ENCODE results near the gene PEX14. TPM values are rescaled to one million over a fixed set of nuclear protein-coding genes. Genes with fewer than 3 reads are reported as not detected.
"Not testable (repeated sequence)": the region's sequence is repeated elsewhere in the genome, so short reads cannot be mapped to it uniquely, and the experiment has no call there.

The PEX14 gene
- polyA plus RNA-seq, 3 donors = 9.2 to 26.6 (median 10.8) TPM

DNA sequence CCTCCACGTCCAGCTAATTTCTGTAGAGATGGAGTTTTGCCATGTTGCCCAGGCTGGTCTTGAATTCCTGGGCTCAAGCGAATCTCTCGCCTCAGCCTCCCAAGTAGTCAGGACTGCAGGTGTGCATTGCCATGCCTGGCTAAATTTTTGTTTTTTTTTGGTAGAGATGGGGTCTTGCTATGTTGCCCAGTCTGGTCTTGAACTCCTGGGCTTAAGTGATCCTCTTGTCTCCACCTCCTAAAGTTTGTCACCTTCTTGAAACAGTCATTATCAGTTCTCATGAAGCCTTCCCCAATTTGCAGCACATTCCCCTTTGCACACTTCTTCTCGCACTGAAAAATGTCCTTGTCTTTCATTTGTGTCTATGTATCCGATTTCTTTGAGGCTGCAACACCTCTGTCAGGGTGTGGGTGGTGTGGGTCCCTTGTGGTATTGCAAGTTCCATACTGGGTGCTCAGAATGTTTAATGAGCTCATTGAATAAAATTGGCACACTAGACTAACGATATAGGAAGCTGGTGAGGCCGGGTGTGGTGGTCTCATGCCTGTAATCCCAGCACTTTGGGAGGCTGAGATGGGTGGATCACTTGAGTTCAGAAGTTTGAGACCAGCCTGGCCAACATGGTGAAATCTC is 27.8 kb upstream of the PEX14 start:
- H3K27ac ChIP-seq (ENCODE audit: low read depth, low read length) = no peak overlapping the region
- 96 to 97% (median 96%) methylated on average over 7 of the region's 7 CpGs for WGBS, 3 donors

DNA sequence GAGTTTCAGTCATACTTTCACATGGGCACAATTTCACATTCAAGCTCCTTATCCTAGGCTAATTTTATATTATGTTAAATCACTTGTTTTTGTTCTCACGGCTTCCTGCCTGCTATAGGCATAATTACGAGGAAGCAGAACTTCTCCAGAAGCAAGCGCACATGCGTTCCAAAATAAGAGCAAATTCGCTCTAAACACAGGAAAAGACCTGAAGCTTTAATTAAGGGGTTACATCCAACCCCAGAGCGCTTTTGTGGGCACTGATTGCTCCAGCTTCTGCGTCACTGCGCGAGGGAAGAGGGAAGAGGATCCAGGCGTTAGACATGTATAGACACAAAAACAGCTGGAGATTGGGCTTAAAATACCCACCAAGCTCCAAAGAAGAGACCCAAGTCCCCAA is 25.0 kb upstream of the PEX14 start, which contains the start of gene CORT:
CORT (plus strand) TSS at position 281 of the 400 bp plus-strand sequence. CDS start 193 bp downstream, outside the sequence.
- no peak within 1 kb of the TSS for H3K27ac ChIP-seq (ENCODE audit: low read depth, low read length)
- WGBS, 3 donors = 73 to 84% (median 79%) methylated on average over 10 of the region's 10 CpGs

DNA sequence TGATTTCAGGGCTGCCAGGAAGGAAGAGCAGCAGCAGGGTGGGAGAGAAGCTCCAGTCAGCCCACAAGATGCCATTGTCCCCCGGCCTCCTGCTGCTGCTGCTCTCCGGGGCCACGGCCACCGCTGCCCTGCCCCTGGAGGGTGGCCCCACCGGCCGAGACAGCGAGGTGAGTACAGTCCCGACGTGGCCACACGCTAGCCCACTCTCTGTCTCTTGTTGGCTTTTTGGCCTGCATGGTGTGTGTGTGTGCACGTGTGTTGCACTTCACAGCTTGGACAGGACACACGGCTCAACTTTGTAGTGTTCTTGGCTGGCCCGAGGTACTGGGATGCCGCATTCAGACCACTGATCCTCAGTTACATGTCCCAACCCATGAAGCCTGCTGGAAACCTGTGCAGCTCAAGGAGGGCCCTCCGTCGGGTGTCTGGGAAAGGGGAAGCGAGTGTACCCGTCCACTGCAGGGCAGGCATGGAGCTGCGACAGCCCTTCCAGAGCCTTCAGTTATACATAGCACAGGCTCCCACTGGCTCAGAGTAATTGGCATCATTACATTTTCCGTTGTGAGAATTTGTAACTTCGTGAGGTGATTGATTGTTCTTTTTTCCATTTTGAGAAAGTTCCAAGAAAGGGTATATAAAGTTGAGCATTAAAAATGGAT is 24.5 kb upstream of the PEX14 start:
- 69 to 76% (median 72%) methylated on average over 21 of the region's 21 CpGs for WGBS, 3 donors
- H3K27ac ChIP-seq (ENCODE audit: low read depth, low read length) = no peak overlapping the region

DNA sequence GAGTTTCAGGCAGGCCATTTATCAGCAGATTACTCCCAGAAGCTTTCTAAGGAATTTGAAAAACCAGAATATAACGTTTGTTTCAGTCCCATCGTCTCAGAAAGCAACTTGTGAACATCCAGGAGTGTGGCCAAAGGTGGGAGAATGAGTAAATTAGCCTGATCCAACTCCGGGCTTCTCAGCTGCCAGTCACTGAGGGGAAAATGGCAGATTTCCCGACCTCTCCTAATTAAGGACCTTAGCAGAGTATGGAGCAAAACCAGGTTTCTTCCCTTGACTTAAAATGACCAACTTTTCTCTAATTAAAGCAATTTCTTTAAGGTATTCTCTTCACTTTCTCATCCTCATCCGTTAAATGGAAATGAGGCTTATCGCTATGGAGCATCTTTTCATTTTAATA is 23.9 kb upstream of the PEX14 start:
- H3K27ac ChIP-seq (ENCODE audit: low read depth, low read length) = no peak overlapping the region
- 38 to 43% (median 41%) methylated on average over 6 of the region's 6 CpGs for WGBS, 3 donors

DNA sequence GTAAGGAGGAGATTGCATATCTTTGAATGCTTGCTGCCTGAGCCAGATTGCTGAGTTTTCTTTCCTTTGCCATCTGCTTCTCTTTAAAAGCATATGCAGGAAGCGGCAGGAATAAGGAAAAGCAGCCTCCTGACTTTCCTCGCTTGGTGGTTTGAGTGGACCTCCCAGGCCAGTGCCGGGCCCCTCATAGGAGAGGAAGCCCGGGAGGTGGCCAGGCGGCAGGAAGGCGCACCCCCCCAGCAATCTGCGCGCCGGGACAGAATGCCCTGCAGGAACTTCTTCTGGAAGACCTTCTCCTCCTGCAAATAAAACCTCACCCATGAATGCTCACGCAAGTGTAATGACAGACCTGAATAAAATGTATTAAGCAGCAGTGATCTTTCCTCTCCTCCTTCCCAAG is 23.5 kb upstream of the PEX14 start:
- 7 to 33% (median 11%) methylated on average over 10 of the region's 10 CpGs for WGBS, 3 donors
- no peak overlapping the region for H3K27ac ChIP-seq (ENCODE audit: low read depth, low read length)

DNA sequence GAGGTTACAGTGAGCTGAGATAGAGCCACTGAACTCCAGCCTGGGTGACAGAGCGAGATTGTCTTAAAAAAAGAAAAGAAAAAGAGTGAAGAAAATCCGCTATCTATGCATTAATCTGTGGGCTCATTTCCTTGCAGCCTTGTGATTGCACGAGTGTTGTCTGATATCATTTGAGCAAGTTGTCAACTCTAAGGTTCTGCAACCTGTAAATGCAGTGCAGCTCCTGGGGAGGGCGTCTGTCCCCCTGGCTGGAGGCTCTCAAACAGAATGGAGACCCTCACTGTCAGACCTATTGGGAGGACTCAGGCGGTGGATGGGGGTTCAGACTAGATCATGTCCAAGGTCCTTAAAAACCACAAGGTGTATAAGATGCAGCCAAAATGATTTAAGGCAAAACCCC is 18.7 kb upstream of the PEX14 start:
- H3K27ac ChIP-seq (ENCODE audit: low read depth, low read length) = no peak overlapping the region
- WGBS, 3 donors = 88 to 93% (median 89%) methylated on average over 5 of the region's 5 CpGs

DNA sequence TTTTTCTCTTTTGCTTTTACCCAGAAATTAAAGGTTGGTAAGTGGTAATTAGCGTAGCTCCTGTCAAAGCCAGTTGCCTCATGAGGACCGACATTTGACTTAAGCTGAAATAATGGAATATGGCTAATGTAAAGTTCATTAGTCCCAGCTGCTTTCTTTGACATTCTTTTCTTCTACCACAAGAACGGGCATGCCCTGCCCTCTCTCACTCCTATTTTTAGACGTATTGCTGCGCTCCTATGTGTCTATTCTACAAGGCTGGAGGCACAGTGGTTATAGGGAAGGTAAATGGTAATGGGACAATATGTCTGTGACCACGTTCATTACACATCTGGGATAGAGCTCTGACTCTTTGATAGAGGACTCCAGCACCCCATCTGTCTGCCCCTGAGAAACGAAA is 18.1 kb upstream of the PEX14 start:
- WGBS, 3 donors = 74 to 88% (median 79%) methylated on average over 7 of the region's 7 CpGs
- H3K27ac ChIP-seq (ENCODE audit: low read depth, low read length) = no peak overlapping the region

DNA sequence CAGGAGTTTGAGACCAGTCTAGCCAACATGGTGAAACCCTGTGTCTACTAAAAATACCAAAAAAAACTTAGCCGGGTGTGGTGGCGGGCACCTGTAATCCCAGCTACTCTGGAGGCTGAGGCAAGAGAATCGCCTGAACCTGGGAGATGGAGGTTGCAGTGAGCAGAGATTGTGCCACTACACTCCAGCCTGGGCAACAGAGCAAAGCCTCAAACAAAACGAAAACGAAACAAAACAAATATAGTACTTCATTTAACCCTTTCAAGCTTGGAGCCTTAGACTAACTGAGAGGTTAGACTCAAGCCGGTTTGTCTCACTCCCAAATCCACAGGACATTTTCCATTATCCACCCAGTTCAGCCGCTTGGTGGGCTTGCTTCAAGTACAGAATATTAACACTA is 17.3 kb upstream of the PEX14 start:
- 68 to 71% (median 71%) methylated on average over 7 of the region's 7 CpGs for WGBS, 3 donors
- H3K27ac ChIP-seq (ENCODE audit: low read depth, low read length) = not testable (repeated sequence)

DNA sequence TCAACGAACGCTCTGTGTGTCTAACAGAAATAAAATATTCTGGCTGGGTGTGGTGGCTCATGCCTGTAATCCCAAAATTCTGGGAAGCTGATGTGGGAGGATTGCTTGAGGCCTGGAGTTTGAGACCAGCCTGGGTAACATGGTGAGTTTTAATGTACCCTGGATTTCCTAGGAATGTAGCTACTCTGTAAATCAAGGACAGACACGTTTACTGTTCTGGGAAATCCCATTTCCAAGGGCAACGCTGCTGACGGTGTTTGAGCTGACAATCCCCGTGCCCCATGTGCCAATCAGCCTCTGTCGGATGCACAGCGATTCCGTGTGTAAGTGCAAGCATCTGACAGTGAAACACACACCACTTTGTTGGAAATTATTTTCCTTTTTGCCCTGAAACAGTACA is 16.9 kb upstream of the PEX14 start:
- no peak overlapping the region for H3K27ac ChIP-seq (ENCODE audit: low read depth, low read length)
- 70 to 73% (median 72%) methylated on average over 9 of the region's 9 CpGs for WGBS, 3 donors

DNA sequence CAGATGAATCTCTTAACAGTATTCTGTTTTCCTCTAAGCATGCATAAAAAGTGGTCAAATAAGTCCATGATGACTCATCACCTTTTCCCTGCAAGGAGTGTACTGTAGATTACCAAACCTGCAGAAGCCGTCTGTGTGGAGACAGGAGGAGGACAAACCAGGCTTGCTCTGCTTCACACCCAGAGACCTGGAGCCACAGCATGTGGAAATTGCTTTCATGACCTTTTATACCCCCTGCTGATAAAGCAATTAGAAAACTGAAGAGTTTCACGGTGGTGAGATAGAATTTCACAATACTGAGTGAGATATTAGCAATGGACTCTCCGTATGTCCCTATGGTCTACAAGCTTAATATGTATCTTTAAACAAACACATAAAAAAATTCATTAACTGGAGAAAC is 15.6 kb upstream of the PEX14 start:
- 39 to 54% (median 40%) methylated on average over 3 of the region's 3 CpGs for WGBS, 3 donors
- H3K27ac ChIP-seq (ENCODE audit: low read depth, low read length) = no peak overlapping the region

DNA sequence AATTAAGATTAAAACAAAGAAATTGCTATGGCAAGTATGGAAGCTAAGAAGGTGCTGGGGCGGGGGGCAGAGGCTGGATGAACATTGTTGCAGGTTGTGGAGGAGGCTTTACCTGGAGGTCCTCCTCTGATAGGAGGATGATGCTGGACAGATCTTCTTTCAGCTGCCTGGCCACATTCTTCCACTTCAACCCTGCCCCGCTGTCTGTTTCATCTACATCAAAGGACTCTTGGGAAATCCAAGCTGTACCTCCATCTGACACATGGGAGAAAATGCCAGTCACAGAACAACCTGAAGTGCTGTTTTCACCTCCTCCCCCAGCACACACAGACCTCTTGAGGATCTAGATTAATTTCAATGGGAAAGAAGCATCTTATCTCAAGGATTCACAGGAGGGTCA is 7.7 kb upstream of the PEX14 start:
- 96 to 99% (median 96%) methylated on average over 2 of the region's 2 CpGs for WGBS, 3 donors
- no peak overlapping the region for H3K27ac ChIP-seq (ENCODE audit: low read depth, low read length)

DNA sequence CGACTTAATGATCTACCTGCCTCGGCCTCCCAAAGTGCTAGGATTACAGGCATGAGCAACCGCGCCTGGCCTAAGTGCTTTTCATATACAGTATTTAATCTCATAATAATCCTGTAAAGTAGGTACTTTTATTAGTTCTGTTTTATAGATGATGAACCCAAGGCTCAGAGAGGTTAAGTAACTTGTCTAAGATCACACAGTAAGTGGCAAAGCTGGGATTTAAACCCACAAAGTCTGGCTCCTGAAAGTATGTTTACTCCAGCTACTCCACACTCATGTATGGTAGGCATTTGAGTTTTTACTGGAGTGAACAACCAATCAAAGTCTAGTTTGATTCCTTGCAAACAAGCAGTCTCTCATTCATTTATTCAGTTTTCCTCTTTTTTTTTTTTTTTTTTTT is 4.7 kb upstream of the PEX14 start:
- 92 to 97% (median 95%) methylated on average over 4 of the region's 4 CpGs for WGBS, 3 donors
- H3K27ac ChIP-seq (ENCODE audit: low read depth, low read length) = no peak overlapping the region

DNA sequence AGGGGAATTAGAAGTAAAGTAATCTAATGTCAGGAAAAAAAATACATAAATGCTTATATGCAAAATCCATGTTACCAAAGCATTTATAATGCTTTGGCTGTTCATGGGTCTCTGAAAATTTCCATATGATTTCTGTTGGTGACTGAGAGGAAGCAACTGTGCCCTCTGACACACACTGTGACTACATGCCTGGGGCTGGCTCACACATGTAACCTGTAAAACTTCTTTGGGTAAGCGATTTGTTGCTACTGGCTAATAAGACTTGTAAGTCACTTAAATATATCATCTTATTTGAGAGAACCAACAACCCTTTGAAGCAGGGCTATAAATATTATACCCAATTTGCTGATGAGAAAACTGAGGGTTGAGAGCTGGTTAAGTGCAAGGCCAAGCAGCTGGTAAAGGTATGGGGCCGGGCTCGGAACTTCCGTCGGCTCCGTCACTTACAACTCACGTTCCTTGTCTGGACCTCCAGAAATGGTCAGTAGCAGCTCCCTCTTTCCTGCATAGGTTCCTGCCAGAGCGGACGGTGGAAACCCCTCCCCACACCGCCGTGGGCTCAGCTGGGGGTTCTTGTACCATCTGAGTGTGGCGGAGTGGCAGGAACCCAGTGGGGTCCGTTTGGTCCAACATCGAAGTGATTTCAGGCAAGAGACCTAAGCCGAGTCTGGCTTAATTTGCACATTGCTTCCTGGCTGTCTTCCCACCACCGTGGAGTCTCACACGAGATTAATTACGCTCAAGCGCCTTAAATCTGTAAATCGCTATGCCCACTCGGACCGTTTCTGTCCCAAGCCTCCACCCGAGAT is 3.1 kb upstream of the PEX14 start:
- WGBS, 3 donors = 4 to 12% (median 10%) methylated on average over 23 of the region's 23 CpGs
- H3K27ac ChIP-seq (ENCODE audit: low read depth, low read length) = no peak overlapping the region

DNA sequence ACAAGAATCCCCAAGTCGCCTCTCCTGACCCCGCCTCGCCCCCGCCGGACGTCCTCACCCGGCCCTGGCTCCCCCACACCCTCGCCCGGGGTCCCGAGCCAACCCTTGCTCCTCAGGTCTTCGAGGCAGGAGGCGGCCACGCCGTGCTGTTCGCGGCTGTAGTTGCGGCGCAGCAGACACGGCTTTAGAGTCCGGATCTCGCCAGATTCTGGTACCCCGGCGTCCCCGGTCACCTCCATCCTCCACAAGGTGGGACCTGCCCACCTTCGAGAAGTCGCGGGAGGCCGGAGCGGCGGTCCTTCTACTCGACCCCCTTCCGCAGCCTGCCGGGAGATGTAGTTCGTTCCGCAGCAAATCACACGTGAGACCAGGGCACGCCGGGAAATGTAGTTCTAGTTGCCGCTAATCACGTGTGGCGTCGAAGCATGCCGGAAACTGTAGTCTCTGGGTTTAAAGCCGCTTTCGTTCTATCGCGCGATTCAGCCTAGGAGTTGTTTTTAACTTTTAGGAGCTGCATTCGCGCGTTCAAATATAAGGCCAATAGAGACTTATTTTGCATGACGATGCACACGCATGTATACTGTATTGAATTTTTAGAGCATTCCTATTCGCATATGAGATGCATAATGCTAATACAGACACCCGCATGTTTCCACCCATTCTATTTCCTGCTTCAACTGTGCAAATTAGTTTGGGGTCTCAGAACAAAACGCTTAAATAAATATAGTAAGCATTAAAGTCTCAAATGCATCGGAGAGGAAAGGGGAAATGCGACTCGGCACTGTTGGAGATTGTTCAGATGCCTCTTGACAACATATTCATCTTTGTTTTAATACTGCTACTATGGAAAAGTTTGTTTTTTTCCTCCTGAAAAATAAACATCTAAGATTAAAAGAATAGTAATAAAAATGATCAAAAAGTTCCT is 2.3 kb upstream of the PEX14 start, which contains the start of gene DFFA:
DFFA (minus strand) TSS at position 310 of the 925 bp plus-strand sequence; CDS start at position 239, 71 bp downstream.
- WGBS, 3 donors = 1 to 2% (median 1%) methylated on average over 59 of the region's 59 CpGs
- H3K27ac ChIP-seq (ENCODE audit: low read depth, low read length) = no peak within 1 kb of the TSS

DNA sequence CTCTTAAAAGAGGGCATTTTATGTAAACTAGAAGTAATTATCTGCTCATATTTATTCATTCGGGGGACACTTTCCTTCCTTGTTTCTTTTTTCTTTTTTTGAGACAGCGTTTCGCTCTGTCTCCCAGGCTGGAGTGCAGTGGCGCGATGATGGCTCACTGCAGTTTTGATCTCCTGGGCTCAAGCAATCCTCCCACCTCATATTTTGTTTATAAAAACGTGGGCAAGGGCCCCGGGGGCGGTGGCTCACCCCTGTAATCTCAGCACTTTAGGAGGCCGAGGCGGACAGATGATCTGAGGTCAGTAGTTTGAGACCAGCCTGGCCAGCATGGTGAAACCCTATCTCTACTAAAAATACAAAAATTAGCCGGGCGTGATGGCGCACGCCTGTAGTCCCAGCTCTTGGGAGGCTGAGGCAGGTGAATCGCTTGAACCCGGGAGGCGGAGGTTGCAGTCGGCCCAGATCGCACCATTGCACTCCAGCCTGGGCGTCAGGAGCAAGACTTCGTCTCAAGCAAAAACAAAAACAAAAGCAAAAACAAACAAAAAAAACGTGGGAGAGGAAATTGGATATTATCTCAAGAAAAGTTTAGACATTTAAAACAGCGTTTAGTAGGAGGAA is 1.5 kb upstream of the PEX14 start:
- H3K27ac ChIP-seq (ENCODE audit: low read depth, low read length) = no peak overlapping the region
- 84 to 88% (median 88%) methylated on average over 23 of the region's 23 CpGs for WGBS, 3 donors

DNA sequence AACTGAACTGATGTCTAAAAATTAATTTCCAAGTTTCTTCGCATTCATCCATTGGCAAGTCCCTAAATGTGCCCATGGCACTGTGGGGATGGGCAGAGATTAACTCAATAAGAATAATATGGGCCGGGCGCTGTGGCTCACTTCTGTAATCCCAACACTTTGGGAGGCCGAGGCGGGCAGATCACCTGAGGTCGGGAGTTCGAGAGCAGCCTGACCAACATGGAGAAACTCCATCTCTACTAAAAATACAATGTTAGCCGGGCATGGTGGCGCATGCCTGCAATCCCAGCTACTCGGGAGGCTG is 489 bp upstream of the PEX14 start:
- not testable (repeated sequence) for H3K27ac ChIP-seq (ENCODE audit: low read depth, low read length)
- WGBS, 3 donors = 82 to 91% (median 87%) methylated on average over 10 of the region's 10 CpGs

DNA sequence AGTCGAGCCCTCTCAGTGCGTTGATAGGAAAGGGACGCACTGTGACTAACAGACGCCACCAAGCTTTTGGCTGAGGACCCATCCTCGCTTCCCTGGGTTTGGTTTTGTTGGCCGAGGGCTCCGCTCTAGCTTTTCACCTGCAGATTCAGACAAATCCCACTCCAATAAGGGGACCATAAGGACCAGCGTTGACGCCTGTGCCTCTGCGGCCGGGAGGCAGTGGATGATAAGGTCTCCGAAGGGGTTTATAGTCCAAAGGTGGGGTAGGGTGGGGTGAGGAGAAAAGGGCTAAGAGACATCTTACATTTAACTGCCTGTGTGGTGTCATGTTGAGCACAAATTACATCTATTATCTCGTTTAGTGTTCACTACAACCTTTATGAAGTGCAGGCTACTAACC is 760 bp downstream of the PEX14 start:
- WGBS, 3 donors = 1 to 3% (median 2%) methylated on average over 13 of the region's 13 CpGs
- no peak overlapping the region for H3K27ac ChIP-seq (ENCODE audit: low read depth, low read length)

DNA sequence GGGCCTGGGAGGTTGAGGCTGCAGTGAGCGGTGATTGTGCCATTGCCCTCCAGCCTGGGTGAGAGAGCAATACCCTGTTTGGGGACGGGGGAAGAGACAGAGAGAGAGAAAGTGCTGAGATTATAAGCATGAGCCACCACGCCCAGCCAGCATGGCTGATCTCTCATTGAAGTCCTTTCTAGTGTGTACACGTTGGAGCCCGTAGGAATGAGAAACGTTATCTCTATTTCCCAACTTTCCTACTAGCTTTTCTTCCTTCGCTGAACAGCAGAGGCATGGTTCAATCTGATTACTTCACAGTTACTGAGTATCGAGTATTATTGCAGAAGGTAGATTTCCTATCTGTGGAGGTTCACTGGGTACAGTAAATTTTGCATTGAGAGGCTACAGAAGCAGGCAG is 4.5 kb downstream of the PEX14 start:
- H3K27ac ChIP-seq (ENCODE audit: low read depth, low read length) = no peak overlapping the region
- 63 to 75% (median 66%) methylated on average over 8 of the region's 8 CpGs for WGBS, 3 donors
